Body of pancreas (tissue), 4 donors: ENCODE measurements around the gene SSH2.

Experiments used
- POLR2A ChIP-seq, 3 donors: fragments of 450-650 bp; IDR thresholded peaks; one replicate each; pipeline ENCODE4 v1.6.1; 2016; ENCODE audit warnings: antibody characterized with exemption in 3 of 3, mild to moderate bottlenecking in 2 of 3
- TF ChIP-seq, protein P1 (sequence below), 7 experiments: fragments of 450-650 bp in 4 of 7; fragments of 200-600 bp in 3 of 7; sonication (generic) in 3 of 7; IDR thresholded peaks; one replicate each; pipeline ENCODE4 v1.5.1; 2016 to 2019; ENCODE audit warnings: antibody characterized with exemption in 7 of 7

DNA sequence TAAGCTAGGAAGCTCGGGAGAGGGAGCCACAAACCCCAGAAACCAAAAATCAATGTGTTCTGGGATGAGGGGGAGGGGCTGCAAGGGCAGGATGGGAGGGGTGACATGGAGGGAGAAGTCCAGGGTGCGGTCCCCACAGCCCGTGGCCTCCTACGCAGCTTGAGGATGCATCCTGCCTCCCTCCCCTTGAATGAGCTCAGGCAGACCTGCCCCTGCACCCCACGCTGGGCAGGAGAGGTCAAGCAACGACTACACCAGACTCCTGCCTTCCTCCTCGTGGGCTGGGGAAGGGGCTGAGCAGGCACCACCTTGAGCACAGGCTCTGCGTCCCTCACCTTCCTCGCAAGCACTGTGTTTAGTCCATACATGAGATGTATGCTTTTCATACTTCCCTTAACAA lies 333.2 kb downstream of the SSH2 start:
- TF ChIP-seq, protein P1, sequence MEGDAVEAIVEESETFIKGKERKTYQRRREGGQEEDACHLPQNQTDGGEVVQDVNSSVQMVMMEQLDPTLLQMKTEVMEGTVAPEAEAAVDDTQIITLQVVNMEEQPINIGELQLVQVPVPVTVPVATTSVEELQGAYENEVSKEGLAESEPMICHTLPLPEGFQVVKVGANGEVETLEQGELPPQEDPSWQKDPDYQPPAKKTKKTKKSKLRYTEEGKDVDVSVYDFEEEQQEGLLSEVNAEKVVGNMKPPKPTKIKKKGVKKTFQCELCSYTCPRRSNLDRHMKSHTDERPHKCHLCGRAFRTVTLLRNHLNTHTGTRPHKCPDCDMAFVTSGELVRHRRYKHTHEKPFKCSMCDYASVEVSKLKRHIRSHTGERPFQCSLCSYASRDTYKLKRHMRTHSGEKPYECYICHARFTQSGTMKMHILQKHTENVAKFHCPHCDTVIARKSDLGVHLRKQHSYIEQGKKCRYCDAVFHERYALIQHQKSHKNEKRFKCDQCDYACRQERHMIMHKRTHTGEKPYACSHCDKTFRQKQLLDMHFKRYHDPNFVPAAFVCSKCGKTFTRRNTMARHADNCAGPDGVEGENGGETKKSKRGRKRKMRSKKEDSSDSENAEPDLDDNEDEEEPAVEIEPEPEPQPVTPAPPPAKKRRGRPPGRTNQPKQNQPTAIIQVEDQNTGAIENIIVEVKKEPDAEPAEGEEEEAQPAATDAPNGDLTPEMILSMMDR (IDR thresholded peaks at IDR 0.05) = no peak
- TF ChIP-seq POLR2A (IDR thresholded peaks at IDR 0.05) = no peak
